HepG2 (cell line): Measurements from ENCODE around the gene FAM72D.
"Not testable (repeated sequence)": the region's sequence is repeated elsewhere in the genome, so short reads cannot be mapped to it uniquely, and the experiment has no call there.

ENCODE experiments used
- CHCHD3 ChIP-seq: sonication (generic); formaldehyde crosslinking; IDR thresholded peaks from 2 replicates; pipeline ENCODE4 v1.8.0; 2022; ENCODE audit warnings: mild to moderate bottlenecking, missing genetic modification reagents, moderate library complexity
- FOXA3 ChIP-seq: IDR thresholded peaks from 2 replicates; pipeline ENCODE4 v1.6.1; 2016; ENCODE audit warnings: missing genetic modification reagents, missing compliant biosample characterization
- FOXC1 ChIP-seq: sonication (generic); formaldehyde crosslinking; IDR thresholded peaks from 2 replicates; pipeline ENCODE4 v1.8.0; 2022; ENCODE audit warnings: mild to moderate bottlenecking, missing genetic modification reagents, borderline replicate concordance
- KAT2B ChIP-seq: fragments of 150-350 bp; IDR thresholded peaks from 2 replicates; pipeline ENCODE4 v1.6.1; 2014; ENCODE audit warnings: low read depth, low read length, borderline replicate concordance
- ZNF274 ChIP-seq: sonication (generic); formaldehyde crosslinking; IDR thresholded peaks from 2 replicates; pipeline ENCODE4 v1.5.1; 2020; ENCODE audit warnings: mild to moderate bottlenecking, missing genetic modification reagents
- TF ChIP-seq, protein P1 (sequence below): IDR thresholded peaks from 2 replicates; pipeline ENCODE4 v1.4.0; 2020; ENCODE audit warnings: mild to moderate bottlenecking, missing genetic modification reagents
- TF ChIP-seq, protein P2 (sequence below): sonication (generic); formaldehyde crosslinking; IDR thresholded peaks from 2 replicates; pipeline ENCODE4 v1.5.0; 2020; ENCODE audit warnings: mild to moderate bottlenecking, missing genetic modification reagents, moderate library complexity
- TF ChIP-seq, protein P3 (sequence below): IDR thresholded peaks from 2 replicates; pipeline ENCODE4 v1.6.1; 2012; ENCODE audit warnings: inconsistent platforms

DNA sequence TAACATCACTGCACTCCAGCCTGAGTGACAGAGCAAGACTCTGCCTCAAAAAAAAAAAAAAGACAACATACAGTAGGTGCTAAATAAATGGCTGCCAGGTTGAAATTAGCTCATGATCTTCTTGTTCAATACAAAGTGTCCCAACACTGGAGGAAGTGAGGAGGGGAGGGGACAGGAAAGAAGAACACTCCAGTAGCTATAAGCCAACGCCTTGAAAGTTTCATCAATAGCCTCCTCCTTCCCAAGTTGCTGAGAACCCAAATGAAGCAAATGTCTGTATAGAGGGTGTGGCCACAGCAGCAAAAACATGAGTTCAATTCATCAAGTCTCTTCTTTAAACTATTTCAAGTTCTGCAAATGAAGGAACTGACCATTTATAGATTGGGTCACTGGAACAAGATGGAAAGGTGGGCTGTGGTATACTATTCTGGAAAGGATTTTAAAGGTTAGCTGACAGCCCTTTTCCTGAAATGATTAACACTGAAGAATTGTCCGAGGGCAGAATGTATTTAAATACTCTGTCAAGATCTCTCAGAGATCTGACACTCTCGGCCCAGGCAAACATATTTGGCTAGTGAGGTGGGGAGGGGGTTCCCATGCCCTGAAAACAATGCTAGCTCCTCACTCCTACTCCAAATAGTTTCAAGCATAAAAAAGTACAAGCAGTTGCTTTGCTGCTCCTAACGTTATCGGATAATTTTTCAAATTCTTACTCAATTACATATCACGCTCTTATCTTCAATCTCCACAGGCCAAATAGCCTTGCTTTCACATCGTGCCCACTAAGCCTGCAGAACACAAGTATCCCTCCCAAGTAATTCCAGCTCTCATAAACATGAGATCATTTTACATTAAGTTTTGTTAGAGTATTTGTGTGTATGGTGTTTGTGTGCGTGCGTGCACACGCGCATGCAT is 17.6 kb upstream of the FAM72D start:
- not testable (repeated sequence) for TF ChIP-seq FOXA3 (CRISPR knock-in tag); ZNF274 (CRISPR knock-in tag); CHCHD3; FOXC1; KAT2B
- TF ChIP-seq, protein P1, sequence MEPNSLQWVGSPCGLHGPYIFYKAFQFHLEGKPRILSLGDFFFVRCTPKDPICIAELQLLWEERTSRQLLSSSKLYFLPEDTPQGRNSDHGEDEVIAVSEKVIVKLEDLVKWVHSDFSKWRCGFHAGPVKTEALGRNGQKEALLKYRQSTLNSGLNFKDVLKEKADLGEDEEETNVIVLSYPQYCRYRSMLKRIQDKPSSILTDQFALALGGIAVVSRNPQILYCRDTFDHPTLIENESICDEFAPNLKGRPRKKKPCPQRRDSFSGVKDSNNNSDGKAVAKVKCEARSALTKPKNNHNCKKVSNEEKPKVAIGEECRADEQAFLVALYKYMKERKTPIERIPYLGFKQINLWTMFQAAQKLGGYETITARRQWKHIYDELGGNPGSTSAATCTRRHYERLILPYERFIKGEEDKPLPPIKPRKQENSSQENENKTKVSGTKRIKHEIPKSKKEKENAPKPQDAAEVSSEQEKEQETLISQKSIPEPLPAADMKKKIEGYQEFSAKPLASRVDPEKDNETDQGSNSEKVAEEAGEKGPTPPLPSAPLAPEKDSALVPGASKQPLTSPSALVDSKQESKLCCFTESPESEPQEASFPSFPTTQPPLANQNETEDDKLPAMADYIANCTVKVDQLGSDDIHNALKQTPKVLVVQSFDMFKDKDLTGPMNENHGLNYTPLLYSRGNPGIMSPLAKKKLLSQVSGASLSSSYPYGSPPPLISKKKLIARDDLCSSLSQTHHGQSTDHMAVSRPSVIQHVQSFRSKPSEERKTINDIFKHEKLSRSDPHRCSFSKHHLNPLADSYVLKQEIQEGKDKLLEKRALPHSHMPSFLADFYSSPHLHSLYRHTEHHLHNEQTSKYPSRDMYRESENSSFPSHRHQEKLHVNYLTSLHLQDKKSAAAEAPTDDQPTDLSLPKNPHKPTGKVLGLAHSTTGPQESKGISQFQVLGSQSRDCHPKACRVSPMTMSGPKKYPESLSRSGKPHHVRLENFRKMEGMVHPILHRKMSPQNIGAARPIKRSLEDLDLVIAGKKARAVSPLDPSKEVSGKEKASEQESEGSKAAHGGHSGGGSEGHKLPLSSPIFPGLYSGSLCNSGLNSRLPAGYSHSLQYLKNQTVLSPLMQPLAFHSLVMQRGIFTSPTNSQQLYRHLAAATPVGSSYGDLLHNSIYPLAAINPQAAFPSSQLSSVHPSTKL (CRISPR knock-in tag): not testable (repeated sequence)
- TF ChIP-seq, protein P2, sequence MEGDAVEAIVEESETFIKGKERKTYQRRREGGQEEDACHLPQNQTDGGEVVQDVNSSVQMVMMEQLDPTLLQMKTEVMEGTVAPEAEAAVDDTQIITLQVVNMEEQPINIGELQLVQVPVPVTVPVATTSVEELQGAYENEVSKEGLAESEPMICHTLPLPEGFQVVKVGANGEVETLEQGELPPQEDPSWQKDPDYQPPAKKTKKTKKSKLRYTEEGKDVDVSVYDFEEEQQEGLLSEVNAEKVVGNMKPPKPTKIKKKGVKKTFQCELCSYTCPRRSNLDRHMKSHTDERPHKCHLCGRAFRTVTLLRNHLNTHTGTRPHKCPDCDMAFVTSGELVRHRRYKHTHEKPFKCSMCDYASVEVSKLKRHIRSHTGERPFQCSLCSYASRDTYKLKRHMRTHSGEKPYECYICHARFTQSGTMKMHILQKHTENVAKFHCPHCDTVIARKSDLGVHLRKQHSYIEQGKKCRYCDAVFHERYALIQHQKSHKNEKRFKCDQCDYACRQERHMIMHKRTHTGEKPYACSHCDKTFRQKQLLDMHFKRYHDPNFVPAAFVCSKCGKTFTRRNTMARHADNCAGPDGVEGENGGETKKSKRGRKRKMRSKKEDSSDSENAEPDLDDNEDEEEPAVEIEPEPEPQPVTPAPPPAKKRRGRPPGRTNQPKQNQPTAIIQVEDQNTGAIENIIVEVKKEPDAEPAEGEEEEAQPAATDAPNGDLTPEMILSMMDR (CRISPR knock-in tag): not testable (repeated sequence)
- TF ChIP-seq, protein P3, sequence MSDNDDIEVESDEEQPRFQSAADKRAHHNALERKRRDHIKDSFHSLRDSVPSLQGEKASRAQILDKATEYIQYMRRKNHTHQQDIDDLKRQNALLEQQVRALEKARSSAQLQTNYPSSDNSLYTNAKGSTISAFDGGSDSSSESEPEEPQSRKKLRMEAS: not testable (repeated sequence)
